ENCODE results near the gene PIGQ.

GRCh38 chr16:523097-523741 is 46.5 kb upstream of the PIGQ start:
- TF ChIP-seq, protein P1, sequence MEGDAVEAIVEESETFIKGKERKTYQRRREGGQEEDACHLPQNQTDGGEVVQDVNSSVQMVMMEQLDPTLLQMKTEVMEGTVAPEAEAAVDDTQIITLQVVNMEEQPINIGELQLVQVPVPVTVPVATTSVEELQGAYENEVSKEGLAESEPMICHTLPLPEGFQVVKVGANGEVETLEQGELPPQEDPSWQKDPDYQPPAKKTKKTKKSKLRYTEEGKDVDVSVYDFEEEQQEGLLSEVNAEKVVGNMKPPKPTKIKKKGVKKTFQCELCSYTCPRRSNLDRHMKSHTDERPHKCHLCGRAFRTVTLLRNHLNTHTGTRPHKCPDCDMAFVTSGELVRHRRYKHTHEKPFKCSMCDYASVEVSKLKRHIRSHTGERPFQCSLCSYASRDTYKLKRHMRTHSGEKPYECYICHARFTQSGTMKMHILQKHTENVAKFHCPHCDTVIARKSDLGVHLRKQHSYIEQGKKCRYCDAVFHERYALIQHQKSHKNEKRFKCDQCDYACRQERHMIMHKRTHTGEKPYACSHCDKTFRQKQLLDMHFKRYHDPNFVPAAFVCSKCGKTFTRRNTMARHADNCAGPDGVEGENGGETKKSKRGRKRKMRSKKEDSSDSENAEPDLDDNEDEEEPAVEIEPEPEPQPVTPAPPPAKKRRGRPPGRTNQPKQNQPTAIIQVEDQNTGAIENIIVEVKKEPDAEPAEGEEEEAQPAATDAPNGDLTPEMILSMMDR (conservative IDR thresholded peaks at IDR 0.05 in 1 of 2, IDR thresholded peaks at IDR 0.05 in 1 of 2; ENCODE audit: extremely low read depth in 1 of 2, insufficient read depth in 1 of 2, low read depth in 1 of 2, low read length in 2 of 2): no peak
- no peak for TF ChIP-seq EZH2 (IDR thresholded peaks at IDR 0.05; ENCODE audit: borderline replicate concordance, low read length)

Data from mammary epithelial cell (primary cell).